Natural killer cell (primary cell): ENCODE measurements around the gene AATK. TPM values are rescaled to one million over a fixed set of nuclear protein-coding genes. Genes with fewer than 3 reads are reported as not detected.

Experiments used
- ATAC-seq, 3 donors: fragments of 150-1000 bp in 2 of 3; fragments of 200-7000 bp in 1 of 3; cut with Tn5 transposase; 1 replicate in 1 of 3; 2 replicates in 2 of 3; pipeline ENCODE4 v1.10.0; 2021; ENCODE audit warnings: mild to moderate bottlenecking in 2 of 3, moderate library complexity in 2 of 3
- DNase-seq, 2 donors: peaks; one replicate each; pipeline versions ENCODE4 v3.0.0 to v3.0.0-alpha.2; 2013 to 2021; ENCODE audit warnings: mixed read lengths in 1 of 2
- H3K27ac ChIP-seq: one replicate; pipeline ENCODE4 v1.5.1; 2013; ENCODE audit warnings: mild to moderate bottlenecking, low read length
- H3K27me3 ChIP-seq: one replicate; pipeline ENCODE4 v1.6.1; 2013; ENCODE audit warnings: low read length; ENCODE audit not compliant: control insufficient read depth, insufficient read depth
- H3K36me3 ChIP-seq: one replicate; pipeline ENCODE4 v1.6.1; 2013; ENCODE audit warnings: low read length; ENCODE audit not compliant: control insufficient read depth, insufficient read depth
- H3K4me1 ChIP-seq: one replicate; pipeline ENCODE4 v1.6.1; 2013; ENCODE audit warnings: low read length; ENCODE audit not compliant: control insufficient read depth, insufficient read depth
- H3K4me3 ChIP-seq: one replicate; pipeline ENCODE4 v1.5.1; 2013; ENCODE audit warnings: low read length
- H3K9me3 ChIP-seq: one replicate; pipeline ENCODE4 v1.6.1; 2013; ENCODE audit warnings: low read length; ENCODE audit not compliant: control insufficient read depth, insufficient read depth
- H3K27ac Mint-ChIP-seq, 2 donors: one replicate each; pipeline ENCODE4 v1.8.0; 2022; ENCODE audit warnings: mild to moderate bottlenecking in 2 of 2, mixed read lengths in 2 of 2, moderate library complexity in 1 of 2
- H3K27me3 Mint-ChIP-seq, 2 donors: one replicate each; pipeline ENCODE4 v1.8.0; 2022; ENCODE audit warnings: low read depth in 2 of 2, mixed read lengths in 2 of 2
- H3K36me3 Mint-ChIP-seq: one replicate; pipeline ENCODE4 v1.8.0; 2022; ENCODE audit warnings: mixed read lengths
- H3K4me1 Mint-ChIP-seq, 2 donors: one replicate each; pipeline ENCODE4 v1.8.0; 2022; ENCODE audit warnings: mixed read lengths in 2 of 2
- H3K4me3 Mint-ChIP-seq: one replicate; pipeline ENCODE4 v1.8.0; 2022; ENCODE audit warnings: mild to moderate bottlenecking, moderate library complexity, mixed read lengths
- H3K9me3 Mint-ChIP-seq, 2 donors: one replicate each; pipeline ENCODE4 v1.8.0; 2022; ENCODE audit warnings: mixed read lengths in 2 of 2
- CTCF ChIP-seq: fragments of 200-600 bp; IDR thresholded peaks from one replicate; pipeline ENCODE4 v1.8.0; 2022; ENCODE audit warnings: antibody characterized with exemption
- WGBS: methylation state at CpG from one replicate; pipeline ENCODE4 v1.1.7; 2013; ENCODE audit warnings: missing lambda C conversion rate; ENCODE audit not compliant: insufficient coverage; 5-methylcytosine and 5-hydroxymethylcytosine counted together
- intact Hi-C: fragments of 100-400 bp; cut with micrococcal nuclease; formaldehyde crosslinking; loops from one replicate; pipeline ENCODE4 v1.14.2; 2022
- total RNA-seq, 4 donors: library from RNA; stranded (reverse); fragments of 120-200 nt in 1 of 4; gene quantifications; one replicate each; pipeline versions ENCODE4 v1.2.3 to v1.2.4, GENCODE V29; 2013 to 2022

Gene AATK
- total RNA-seq, 3 donors from 2014 or later (not counting 1 experiment from before 2014, with no cell fraction given) = 8.5 to 13.7 (median 10.4) TPM

- no peak for TF ChIP-seq CTCF
- Mint-ChIP-seq H3K27me3 (no peaks in the 10 kb centered on the region), H3K36me3 (no peaks in the 10 kb centered on the region), H3K27ac (no peak overlapping the region), H3K4me3 (no peak overlapping the region), H3K4me1 (peaks cover 0 to 4% of the 10 kb centered on the region in 2 donors), H3K9me3 (no peaks in the 10 kb centered on the region)
- WGBS = 93% methylated on average over 9 of the region's 9 CpGs
- Histone ChIP-seq H3K27ac (no peak overlapping the region), H3K4me1 (peaks cover 37% of the 10 kb centered on the region), H3K27me3 (no peaks in the 10 kb centered on the region), H3K4me3 (no peak overlapping the region), H3K36me3 (no peaks in the 10 kb centered on the region), H3K9me3 (no peaks in the 10 kb centered on the region)
- DNase-seq (no peak), ATAC-seq (no peak)
- intact Hi-C loops = no loop called here
These were observed 74.9 kb downstream of the AATK start for GRCh38 chr17:81091154-81091553.

- peak in 1 of 2 donors; percentile 57 for DNase-seq
- no peak overlapping the region for H3K27ac ChIP-seq
- H3K36me3 ChIP-seq = no peaks in the 10 kb centered on the region
- H3K4me1 ChIP-seq = peaks cover 31% of the 10 kb centered on the region
- Mint-ChIP-seq H3K27me3 (no peaks in the 10 kb centered on the region), H3K9me3 (no peaks in the 10 kb centered on the region), H3K36me3 (no peaks in the 10 kb centered on the region), H3K4me1 (peaks cover 0 to 4% of the 10 kb centered on the region in 2 donors), H3K27ac (no peak overlapping the region), H3K4me3 (no peak overlapping the region)
- TF ChIP-seq CTCF = no peak
- intact Hi-C loops = no loop called here
- WGBS = 71% methylated on average over 25 of the region's 26 CpGs
- H3K27me3 ChIP-seq = no peaks in the 10 kb centered on the region
- no peaks in the 10 kb centered on the region for H3K9me3 ChIP-seq
- H3K4me3 ChIP-seq = no peak overlapping the region
- ATAC-seq = no peak
These were observed 75.5 kb downstream of the AATK start for GRCh38 chr17:81090361-81091136.

GRCh38 chr17:81086789-81087551 lies 79.1 kb downstream of the AATK start:
- Histone ChIP-seq H3K27ac (no peak overlapping the region), H3K4me3 (no peak overlapping the region), H3K9me3 (no peaks in the 10 kb centered on the region), H3K36me3 (no peaks in the 10 kb centered on the region), H3K4me1 (peaks cover 14% of the 10 kb centered on the region), H3K27me3 (no peaks in the 10 kb centered on the region)
- TF ChIP-seq CTCF = no peak
- no peak for ATAC-seq
- Mint-ChIP-seq H3K27ac (no peak overlapping the region), H3K4me1 (no peaks in the 10 kb centered on the region), H3K27me3 (no peaks in the 10 kb centered on the region), H3K4me3 (no peak overlapping the region), H3K36me3 (no peaks in the 10 kb centered on the region), H3K9me3 (no peaks in the 10 kb centered on the region)
- DNase-seq = peak in 1 of 2 donors; percentile 33
- intact Hi-C loops = no loop called here
- 88% methylated on average over 32 of the region's 32 CpGs for WGBS
